ENCODE results near the gene RNF144A.
"Not testable (repeated sequence)": the region's sequence is repeated elsewhere in the genome, so short reads cannot be mapped to it uniquely, and the experiment has no call there.

Gene RNF144A

GRCh38 chr2:6917071-6917760 is at the start of gene RNF144A:
RNF144A (plus strand) TSS chr2:6917412; CDS start chr2:6996927, 79,515 bp downstream.
- peak; percentile 80 for DNase-seq

DNA sequence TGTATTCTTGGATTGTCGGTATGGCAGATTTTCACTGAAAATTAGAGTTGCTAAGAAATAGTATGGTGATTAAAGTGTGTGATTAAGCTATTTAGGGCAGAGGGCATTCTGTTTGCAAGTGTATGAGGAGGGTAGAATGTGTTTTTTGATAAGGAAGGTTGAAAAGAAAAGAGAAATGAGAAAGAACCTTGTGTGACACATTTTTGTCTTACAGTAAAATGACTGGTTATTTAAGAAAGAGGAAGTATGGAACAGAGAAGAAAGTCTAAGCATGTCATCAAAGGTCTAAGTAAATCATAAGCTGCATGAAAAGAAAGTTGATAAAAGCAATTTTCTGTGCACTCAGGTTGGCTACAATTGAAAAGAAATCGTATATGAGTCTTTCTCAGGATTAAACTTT is 44.8 kb upstream of the RNF144A start:
- DNase-seq: no peak

DNA sequence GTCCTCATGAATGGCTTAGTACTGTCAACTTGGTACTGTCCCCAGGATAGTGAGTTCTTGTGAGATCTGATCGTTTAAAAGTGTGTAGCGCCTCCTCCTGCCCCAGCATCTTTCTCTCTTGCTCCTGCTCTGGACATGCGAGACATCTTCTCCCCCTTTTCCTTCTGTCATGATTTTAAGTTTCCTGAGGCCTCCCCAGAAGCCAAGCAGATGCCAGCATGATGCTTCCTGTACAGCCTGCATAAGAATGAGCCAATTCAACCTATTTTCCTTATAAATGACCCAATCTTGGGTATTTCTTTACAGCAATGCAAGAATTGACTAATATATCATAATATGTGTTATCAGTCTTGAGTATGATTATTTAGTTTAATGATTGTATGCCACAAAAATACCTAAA is 43.2 kb upstream of the RNF144A start:
- DNase-seq: no peak

GRCh38 chr2:6876309-6876708 is 40.9 kb upstream of the RNF144A start:
- no peak for DNase-seq

DNA sequence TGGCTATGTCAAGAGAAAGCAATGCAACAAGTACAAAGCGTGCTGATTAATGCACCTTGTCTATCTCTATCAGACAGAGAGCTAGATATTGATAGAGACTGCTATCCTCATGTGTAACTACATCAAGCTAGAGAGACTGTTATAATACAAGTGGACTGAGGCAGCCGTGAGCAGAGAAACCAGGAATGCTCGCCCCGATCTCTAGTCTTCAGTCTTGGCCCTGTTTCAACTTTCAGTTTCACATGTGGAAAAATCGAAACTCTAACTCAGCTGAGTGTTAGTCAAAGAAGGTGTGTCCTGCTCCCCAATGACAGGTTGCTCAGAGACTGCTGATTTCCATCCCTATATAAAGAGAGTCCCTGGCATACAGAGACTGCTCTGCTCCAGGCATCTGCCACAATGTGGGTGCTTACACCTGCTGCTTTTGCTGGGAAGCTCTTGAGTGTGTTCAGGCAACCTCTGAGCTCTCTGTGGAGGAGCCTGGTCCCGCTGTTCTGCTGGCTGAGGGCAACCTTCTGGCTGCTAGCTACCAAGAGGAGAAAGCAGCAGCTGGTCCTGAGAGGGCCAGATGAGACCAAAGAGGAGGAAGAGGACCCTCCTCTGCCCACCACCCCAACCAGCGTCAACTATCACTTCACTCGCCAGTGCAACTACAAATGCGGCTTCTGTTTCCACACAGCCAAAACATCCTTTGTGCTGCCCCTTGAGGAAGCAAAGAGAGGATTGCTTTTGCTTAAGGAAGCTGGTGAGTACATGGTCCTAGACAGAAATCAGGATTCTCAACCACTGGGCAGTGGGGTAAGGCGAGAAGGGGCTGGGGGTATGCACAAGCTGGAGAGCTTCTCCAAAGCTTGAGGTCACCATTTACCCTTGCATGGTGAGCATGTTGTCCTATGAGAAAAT is 39.6 kb upstream of the RNF144A start, which contains the start of gene RSAD2:
RSAD2 (plus strand) TSS at position 376 of the 903 bp plus-strand sequence; CDS start at position 400, 24 bp downstream.
- DNase-seq: peak; percentile 66

DNA sequence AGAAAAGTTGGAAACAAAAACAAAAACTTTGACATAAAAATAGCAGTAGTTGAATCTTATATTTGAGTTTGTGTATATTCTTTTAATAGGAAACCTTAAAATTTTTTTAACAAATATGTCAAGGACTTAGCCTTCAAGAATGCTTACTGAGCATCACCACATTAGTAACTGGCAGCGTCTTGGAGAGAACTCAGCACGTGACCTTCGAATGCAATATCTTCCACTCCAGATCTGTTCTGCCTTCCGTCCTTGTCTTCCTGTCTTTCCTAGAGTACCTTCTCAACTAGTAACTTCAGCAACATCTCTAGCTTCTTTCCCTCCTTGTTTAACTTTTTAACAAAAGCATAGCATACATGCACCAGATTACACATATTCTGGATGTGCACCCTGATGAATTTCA is 38.7 kb upstream of the RNF144A start:
- no peak for DNase-seq

- DNase-seq: no peak
Observed at GRCh38 chr2:6879011-6879410, 38.2 kb upstream of the RNF144A start.

DNA sequence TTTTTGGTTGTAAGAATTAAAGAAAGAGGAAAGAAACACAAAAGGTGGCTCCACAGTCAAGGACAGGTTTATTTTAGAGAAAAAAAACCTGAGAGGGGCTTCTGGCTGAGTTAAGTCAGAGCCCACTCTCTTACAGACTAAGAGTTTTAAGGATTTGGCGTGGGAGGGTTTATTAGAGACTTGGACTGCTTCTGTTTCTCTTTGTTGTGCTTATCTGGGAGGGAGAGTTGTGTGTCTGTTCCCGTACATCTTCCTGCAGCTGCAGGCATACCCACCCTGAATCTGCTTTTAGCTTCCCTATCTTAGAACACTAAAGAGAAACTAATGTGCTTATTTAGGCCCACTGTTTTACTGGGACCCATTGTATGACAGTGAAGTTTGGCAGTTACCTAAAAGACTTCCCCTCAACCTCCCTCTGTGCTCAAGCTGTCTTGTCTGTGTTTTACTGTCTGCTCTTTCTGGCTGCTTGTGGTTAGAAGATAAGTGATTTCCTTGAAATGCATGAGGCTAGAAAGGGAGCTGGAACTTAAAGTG is 36.9 kb upstream of the RNF144A start:
- peak; percentile 43 for DNase-seq

- no peak for DNase-seq
Observed at GRCh38 chr2:6881046-6881445, 36.2 kb upstream of the RNF144A start.

DNA sequence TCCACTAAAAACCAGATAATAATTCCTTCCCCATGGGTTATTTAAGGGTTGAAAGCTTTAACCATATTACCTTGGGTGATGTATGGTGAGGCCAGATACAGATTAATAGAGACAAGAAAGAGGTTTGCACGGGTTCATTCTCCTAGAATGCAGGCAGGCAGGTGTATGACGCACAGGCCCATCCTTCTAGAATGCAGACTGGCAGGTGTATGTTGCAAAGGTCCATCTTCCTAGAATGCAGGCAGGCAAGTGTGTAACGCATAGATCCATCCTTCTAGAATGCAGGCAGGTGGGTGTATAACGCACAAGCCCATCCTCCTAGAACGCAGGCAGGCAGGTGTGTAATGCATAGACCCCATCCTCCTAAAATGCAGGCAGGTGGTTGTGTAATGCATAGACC is 35.7 kb upstream of the RNF144A start:
- DNase-seq: no peak

DNA sequence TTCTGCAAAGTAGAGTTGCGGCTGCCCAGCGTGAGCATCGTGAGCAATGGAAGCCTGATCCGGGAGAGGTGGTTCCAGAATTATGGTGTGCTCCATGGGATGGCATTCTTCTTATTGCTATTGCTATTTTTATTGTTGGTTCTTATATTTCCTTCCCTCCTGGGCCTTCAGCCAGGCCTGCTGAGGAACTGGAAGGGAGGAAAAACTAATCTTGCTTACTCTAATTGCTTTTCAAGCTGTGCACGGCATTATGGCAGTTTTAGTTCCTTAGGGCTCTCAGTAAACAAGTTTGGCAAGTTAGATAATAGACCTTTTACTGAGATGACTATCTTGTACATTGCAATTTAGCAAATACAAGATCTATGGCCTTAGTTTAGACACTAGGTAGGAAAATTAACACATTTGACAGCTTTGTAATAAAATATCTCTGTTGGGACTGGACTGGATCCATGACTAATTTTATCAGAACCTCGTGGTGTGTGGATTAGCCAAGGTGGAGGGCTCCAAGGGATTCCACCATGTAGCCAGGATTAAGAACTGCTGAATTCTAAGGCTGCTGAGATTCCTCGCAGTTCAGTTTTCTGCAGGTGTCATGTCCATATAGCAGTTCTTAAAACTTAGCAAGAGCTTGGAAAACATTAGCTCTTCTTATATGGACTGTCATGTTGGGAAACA is 33.6 kb upstream of the RNF144A start:
- DNase-seq: no peak

GRCh38 chr2:6885551-6885950 is 31.7 kb upstream of the RNF144A start:
- no peak for DNase-seq

DNA sequence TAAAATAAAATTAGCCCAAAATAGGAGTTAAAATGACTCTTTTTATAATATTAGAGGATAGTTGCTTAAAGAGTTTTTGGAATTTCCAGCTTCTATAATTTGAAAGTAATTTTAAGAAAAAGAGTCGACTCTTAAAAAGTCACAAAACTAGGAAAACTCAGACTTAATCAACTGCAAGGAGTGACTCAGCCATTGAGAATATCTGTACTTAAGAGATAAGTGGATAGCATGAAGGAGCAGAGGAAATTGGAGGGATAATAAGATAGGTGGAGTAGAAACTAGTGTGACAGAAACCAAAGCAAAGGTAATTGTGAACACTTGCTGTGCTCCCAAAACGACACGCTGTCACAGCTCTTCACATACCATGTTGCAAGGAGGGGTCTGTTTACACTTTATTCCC is 31.2 kb upstream of the RNF144A start:
- DNase-seq: no peak

DNA sequence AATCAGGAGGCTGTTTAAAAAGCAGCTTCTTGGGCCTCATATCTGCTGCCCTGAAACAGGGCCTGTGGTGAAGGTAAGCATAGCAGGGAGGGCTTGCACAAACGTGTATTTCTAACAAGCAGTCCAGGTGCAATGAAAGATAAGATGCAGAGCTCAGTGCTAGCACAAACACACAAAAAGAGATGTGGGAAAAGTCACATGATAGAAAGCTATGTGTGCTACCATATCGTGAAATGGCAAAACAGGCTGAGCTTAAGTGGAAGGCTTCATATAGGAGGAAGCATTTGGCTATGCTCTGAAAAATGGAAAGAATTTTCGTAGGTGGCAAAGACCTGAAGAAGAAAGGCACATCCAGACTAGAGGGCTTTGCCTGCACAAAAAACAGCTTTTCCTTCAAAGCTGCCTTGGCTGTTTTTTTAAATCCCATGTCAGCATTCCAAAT is 29.4 kb upstream of the RNF144A start:
- no peak for DNase-seq

GRCh38 chr2:6888724-6889123 is 28.5 kb upstream of the RNF144A start:
- DNase-seq: no peak

DNA sequence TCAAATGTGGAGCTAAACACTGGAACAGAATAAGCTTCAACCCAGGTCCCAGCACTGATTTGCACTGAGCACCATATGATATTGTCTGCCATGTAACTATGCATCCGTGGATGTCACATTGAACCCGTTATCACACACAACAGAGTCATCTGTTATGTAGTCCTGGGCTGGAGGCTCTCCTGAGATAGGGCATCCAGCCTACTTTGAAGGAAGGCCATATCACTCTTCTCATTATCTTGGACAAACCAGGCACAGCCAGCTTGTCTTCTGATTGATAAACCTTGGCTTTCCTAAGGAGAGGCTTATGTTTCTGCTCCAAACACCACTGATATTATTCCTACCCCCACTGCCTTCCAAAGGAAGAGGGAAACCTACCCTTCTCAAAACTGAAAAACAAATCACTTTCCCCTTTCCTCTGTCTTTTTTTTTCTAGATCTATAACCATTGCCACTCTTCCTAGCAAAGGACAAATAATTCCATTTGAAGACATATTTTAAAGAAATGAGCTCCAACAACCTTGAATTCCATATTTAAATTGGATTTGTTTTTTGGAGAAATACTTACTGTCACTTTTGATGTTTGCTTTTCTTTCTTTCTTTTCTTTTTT is 23.2 kb upstream of the RNF144A start:
- DNase-seq: no peak

GRCh38 chr2:6896930-6897759 is 20.1 kb upstream of the RNF144A start:
- DNase-seq: peak; percentile 52

DNA sequence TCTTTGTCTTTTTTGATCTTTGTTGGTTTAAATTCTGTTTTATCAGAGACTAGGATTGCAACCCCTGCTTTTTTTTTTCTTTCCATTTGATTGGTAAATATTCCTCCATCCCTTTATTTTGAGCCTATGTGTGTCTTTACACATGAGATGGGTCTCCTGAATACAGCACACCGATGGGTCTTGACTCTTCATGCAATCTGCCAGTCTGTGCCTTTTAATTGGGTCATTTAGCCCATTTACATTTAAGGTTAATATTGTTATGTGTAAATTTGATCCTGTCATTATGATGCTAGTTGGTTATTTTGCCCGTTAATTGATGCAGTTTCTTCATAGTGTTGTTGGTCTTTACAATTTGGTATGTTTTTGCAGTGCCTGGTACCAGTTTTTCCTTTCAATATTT is 14.6 kb upstream of the RNF144A start:
- not testable (repeated sequence) for DNase-seq

DNA sequence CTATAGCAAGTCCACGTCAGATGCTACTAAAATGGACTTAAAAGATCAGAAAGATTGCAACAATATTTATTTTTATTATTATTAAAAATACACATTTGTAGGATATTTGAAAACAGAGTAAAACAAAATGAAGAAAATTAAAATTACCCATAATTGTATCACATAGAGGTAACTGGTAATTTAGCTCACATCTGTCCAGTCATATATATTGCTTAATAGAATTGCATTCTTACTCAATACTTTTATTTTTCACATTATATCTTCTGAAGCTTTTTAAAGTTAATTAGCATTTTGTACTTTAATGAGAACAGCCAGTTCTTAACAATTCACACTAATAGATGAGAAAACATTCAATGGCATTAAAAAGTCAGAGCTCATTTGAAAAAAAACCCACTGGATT is 11.5 kb upstream of the RNF144A start:
- no peak for DNase-seq

- peak; percentile 76 for DNase-seq
Observed at GRCh38 chr2:6906165-6906741, 11.0 kb upstream of the RNF144A start.

GRCh38 chr2:6908291-6908690 is 8.9 kb upstream of the RNF144A start:
- DNase-seq: no peak

All from activated CD4-positive, alpha-beta T cell treated with anti-CD3 and anti-CD28 coated beads, Interleukin-2, Interleukin-6, amounts not matched to agents 100 ng/mL and 50 ng/mL, durations not matched to agents 16 hours and 8 hours (primary cell).